ENCODE results near the gene ATG13.

Gene ATG13

DNA sequence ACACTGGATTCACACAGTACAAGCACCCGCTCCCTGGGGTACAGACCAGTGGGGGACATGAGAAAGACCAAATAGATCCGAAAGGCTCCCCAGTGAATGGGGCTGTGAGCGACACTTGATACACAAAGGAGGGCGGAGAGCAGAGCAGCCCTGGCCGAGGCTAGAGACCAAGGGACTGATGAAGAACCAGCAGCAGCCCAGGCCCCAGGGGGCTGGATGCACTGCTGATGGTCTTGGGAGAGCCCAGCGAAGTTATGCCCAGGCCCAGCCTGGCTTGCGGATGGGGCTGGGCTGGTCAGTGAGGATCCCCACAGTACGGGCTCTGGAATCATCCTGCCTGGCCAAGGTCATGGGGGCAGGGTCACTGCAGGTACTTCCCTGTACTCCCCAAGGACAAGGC, 59.8 kb downstream of the ATG13 start:
- no peak for DNase-seq

- DNase-seq = no peak
Observed at GRCh38 chr11:46677991-46678740, 60.8 kb downstream of the ATG13 start.

DNA sequence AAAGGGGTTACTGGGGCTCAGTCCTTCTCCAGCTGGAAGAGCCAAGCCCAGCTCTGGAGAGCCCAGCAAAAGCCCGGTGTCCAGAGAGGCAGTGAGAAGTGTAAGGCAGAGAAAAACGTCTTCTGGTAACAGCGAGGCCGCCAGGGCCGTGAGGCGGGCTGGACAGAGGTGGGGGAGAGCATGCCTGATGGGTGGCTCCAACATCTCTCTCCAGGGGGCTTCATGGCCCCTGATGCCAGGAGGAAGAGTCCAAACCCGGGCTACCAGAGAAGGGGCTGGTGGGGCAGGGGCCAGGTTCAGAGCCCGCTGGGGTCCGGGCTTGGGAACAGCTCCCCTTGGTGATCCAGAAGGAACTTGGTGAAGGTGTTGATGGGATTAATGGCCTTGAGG, 61.4 kb downstream of the ATG13 start:
- DNase-seq = no peak

DNA sequence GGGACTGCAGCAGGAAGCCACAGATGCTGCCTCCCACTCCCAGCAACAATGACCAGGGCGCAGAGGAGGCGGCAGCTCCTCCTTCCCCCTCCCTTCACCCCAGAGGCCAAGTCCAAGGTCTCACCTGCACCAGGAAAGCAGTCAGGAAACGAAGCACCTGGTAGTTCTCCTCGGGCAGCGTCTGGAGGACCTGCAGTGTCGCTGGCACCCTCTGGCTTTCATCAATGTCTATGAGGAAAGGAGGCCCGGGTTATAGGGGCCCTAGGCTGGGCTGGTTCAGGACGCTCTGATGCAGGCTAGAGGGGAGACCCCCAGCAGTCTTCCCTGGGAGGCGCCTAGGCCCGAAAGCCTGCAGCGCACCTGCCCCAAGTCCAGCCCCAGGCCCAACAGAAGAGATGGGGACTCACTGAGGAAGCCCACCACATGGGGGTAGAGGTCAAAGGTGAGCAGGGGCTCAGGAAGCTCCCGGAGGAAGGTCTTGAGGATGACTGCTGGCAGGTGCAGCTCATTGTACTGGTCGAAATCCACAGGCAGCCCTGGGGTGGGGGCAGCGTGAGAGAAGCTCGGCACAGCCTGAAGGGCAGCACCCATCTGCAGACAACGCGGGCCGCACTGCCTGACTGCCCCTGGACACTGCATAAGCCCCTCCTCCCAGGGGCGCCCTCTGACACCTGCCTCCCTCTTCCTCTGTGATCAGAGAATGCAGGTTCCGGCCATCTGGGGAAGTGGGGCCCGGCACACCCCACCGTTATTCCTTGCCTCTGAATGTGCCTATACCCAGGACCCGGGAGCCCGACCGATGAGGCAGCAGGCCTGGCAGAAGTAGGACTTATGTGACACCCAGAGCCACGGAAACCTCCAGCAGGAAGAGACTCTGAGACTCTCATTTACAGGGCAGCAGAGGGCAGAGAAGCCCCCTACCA, 62.1 kb downstream of the ATG13 start:
- DNase-seq = no peak

DNA sequence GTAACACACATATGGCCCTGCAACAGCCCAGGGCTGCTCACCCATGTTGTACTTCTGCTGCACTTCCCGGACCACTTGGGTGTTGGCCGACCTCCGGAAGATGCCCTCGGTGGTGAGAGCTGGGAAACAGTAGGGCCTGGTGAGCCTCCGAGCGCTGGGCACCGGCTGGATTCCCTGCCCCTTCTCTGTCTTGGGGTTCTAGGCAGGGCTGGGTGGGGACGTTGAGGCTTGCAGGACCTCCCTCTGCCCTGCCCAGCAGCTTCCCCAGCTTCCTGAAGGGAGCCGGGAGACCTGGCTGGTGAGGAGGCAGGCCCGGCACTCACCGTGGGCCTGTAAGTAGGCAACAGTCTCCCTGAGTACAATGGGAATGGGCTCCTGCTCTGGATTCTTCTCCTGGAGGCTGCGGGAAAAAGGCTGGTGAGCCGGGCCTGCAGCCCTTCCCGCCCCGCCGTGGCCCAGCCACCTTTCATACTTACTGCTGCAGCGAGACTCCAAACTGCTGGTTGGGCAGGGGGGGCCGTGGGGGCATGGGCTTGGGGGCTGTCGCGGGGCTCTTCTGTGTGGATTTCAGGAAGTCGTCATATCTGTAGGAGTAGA, 62.9 kb downstream of the ATG13 start:
- DNase-seq = no peak

DNA sequence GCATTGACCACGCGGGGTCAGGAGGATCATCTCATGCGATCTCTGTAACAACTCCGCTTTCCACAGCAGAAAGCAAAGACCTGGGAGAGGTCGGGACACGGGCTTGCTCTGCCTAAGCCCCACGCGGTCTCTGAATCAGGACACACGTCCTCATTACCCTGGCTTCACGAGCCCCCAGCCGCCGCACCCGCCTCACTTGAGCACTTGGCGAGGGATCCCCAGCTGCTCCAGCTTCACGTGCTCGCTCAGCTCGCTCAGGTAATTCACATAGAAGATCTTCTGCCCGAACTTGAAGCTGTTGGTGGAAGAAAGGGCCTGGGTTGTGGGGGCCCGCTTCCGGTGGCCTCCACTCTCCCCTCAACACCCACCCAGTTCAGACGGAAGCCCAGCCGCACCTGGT, 63.5 kb downstream of the ATG13 start:
- no peak for DNase-seq

- no peak for DNase-seq
Observed at GRCh38 chr11:46681814-46682213, 64.5 kb downstream of the ATG13 start.

DNA sequence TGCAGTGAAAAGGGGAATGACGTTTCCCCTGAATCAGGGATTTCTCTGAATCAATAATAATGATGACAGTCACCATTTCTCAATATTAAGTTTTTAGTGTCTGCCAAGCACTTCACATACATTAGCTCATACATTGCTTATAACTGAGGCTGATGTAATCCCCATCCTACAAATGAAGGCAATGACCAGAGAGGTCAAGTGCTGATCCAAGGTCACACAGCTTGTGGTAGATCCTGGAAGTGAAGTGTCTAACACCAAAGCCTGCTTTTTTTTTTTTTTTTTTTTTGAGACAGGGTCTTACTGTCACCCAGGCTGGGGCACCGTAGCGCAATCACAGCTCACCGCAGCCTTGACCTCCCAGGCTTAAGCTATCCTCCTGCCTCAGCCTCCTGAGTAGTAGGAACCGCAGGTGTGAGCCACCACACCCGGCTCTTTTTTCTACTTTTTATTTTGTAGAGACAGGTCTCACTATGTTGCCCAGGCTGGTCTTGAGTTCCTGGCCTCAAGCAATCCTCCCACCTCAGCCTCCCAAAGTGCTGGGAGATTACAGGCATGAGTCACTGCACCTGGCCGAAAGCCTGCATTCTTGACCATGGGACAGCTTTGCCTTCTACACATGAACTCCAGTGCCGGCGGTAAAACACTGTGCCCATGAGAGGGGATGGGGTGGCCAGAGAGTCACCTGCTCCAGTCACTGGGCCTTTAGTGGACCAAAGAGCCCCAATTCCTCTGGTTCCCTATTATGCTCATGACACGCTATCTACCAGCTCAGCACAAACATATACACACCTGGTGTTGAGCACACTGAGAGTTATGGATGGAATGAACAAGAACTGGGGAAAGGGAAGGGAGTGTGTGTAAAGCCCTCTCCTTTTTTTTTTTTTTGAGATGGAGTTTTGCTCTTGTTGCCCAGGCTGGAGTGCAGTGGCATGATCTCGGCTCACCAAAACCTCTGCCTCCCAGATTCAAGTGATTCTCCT, 65.7 kb downstream of the ATG13 start:
- no peak for DNase-seq

GRCh38 chr11:46684367-46684766, 67.0 kb downstream of the ATG13 start:
- no peak for DNase-seq

DNA sequence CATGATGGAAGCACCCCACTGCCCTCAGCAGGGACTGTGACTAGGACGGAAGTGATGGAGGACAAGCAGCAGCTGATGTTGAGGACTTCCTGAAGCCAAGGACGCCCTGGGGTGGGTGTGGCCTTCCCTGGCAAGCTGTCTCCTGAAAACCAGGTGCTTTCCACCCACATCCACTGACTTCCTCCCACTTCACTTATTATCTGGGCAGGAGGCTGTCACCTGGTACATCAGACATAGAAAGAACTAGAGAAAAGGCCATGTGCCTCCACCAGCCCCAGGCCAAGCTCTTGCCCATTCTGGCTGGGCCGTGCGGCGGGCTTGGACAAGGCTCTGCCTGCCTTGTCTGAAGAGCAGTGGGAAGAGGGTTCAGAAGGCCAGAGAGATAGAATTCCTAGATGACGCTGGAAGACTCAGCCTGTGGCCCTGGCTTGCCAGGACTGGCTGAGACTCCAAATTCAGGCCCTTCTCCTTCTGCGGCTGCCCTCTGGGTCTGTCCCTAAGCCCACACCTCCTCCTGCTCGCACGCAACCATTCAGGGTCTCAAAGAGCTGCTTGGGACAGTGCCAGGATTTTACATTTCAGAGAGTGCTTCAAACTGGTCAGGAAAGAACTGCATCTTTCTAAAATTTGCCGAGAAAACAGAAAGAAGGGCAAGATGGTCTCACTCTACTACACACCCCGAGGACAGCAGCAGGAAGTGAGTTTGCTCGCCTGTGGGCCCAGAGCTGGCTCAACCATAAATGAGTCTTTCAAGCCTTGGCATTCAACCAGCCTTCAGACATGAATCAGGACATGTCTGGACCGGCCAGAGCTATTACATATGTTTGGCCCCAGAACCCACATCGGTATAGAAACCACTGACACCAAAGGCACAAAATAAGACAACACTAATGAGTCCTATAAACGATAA, 69.8 kb downstream of the ATG13 start:
- no peak for DNase-seq

DNA sequence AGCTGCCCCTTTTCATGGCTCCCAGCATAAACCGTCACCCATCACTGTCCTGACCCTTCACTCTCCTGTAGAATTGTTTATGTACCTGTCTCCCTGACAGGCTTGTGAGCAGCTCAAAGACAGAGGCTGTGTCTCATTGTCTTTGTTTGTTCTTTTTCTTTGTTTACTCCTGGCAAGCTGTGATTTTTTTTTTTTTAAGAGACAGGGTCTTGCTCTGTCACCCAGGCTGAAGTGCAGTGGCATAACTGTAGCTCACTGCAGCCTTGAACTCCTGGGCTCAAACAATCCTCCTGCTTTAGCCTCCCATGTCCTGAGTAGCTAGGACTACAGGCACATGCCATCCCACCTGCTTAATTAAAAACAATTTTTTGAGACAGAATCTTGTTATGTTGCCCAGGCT, 73.3 kb downstream of the ATG13 start:
- no peak for DNase-seq

DNA sequence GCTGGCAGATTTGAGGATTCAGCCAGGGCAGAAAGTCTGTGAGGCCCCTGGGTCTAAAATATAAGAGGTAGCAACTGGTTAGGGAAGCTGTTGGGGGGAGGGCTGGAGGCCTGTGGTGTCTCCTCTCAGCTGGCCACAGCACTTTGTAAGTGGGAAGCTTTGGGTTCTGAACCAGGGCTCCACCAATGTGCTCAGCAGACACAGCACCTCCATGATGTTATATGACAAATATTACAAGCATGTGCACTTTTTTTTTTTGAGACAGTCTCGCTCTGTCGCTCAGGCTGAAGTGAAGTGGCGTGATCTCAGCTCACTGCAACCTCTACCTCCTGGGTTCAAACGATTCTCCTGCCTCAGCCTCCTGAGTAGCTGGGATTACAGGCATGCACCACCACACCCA, 75.1 kb downstream of the ATG13 start:
- no peak for DNase-seq

GRCh38 chr11:46693597-46694012, 76.3 kb downstream of the ATG13 start:
- no peak for DNase-seq

DNA sequence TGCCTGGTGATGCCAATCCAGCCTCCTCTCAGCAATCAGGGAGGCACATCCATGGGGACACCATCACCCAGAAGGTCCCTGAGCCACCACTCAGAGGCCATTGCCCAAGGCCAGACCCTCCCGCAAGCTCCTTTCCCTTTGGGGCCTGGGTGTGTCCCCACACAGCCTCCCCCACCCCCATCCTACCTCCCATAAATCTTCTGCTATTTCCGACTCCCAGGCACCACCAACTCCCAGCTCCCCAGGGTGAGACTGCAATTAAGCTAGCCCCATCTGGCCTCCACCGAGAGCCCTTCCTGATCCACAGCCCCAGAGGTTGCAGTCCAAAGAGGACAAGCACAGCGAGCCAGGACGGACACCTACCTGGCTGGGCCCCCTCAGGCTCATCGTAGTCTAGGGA, 76.7 kb downstream of the ATG13 start:
- no peak for DNase-seq

GRCh38 chr11:46694607-46695006, 77.3 kb downstream of the ATG13 start:
- no peak for DNase-seq

- DNase-seq = no peak
Observed at GRCh38 chr11:46695345-46696211, 78.2 kb downstream of the ATG13 start.

- DNase-seq = no peak
Observed at GRCh38 chr11:46696212-46696558, 78.8 kb downstream of the ATG13 start.

- no peak for DNase-seq
Observed at GRCh38 chr11:46697303-46697702, 80.0 kb downstream of the ATG13 start.

DNA sequence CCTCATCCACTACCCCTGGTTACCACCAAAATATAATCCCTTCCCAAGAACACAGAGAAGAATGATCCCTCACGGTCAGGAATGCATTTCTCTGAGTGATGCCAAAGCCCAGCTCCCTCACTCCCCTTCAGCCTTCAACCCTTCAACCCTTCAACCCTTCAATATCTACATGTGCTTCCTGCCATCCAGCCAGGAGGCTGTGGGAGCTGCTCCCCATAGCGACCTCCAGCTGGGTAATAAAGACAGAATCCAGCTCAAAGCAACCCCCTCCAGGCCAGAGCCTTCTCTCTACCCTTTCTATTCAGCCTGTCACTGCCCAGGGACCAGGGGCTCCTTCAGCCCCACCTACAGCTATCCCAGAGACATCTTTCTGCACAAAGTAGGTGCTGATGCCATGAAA, 80.4 kb downstream of the ATG13 start:
- no peak for DNase-seq

DNA sequence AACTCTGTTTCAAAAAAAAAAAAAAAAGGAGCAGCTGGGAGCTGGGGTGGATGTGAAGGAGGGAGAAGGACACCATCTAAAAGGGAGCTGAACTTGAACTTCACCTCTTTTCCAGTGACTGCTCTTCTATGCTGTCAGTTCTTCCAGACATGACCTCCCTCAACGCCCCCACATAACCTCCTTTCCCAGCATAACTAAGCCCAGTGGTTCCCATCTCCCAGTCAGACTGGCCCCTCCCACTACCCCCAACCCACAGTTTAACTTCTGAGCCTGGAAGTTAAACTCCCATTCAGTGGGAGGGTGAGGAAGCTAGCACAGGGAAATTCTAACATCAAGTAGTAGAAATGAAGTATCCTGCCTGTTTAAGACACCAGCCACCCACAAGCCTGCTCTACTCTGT, 81.2 kb downstream of the ATG13 start:
- DNase-seq = no peak
